ENCODE measurements around the gene OSBPL5.

- no peak for TF ChIP-seq YY1 (IDR thresholded peaks at IDR 0.05; ENCODE audit: insufficient read depth, insufficient read length)
- no peak for TF ChIP-seq SUZ12 (IDR thresholded peaks at IDR 0.05; ENCODE audit: extremely low read depth, insufficient read depth, insufficient read length)
- TF ChIP-seq ZNF274 (IDR thresholded peaks at IDR 0.05; ENCODE audit: low read depth, low read length), result no peak
These were observed 114.5 kb downstream of the OSBPL5 start for GRCh38 chr11:3050386-3051195.
